Measurements from ENCODE around the gene GPR153.

Gene GPR153

GRCh38 chr1:6273380-6273891, 12.5 kb upstream of the GPR153 start:
- Histone ChIP-seq H3K4me3 (ENCODE audit: low read length) (no peak overlapping the region), H3K36me3 (ENCODE audit: insufficient read depth, low read depth, low read length) (no peaks in the 10 kb centered on the region), H3K27ac (ENCODE audit: low read length) (no peak overlapping the region), H3K9ac (ENCODE audit: low read depth, low read length) (no peak overlapping the region), H3K4me1 (ENCODE audit: insufficient read depth, low read length) (peaks cover 16% of the 10 kb centered on the region), H3K9me3 (ENCODE audit: insufficient read depth, low read depth, low read length) (no peaks in the 10 kb centered on the region), H3K27me3 (ENCODE audit: insufficient read depth, low read length) (no peaks in the 10 kb centered on the region)

- Histone ChIP-seq H3K9me3 (ENCODE audit: insufficient read depth, low read depth, low read length) (no peaks in the 10 kb centered on the region), H3K36me3 (ENCODE audit: insufficient read depth, low read depth, low read length) (no peaks in the 10 kb centered on the region), H3K9ac (ENCODE audit: low read depth, low read length) (no peak overlapping the region), H3K4me1 (ENCODE audit: insufficient read depth, low read length) (peaks cover 16% of the 10 kb centered on the region), H3K27me3 (ENCODE audit: insufficient read depth, low read length) (no peaks in the 10 kb centered on the region), H3K4me3 (ENCODE audit: low read length) (no peak overlapping the region), H3K27ac (ENCODE audit: low read length) (no peak overlapping the region)
Observed at GRCh38 chr1:6272868-6273267, 12.0 kb upstream of the GPR153 start.

GRCh38 chr1:6272452-6272851, 11.6 kb upstream of the GPR153 start:
- Histone ChIP-seq H3K4me1 (ENCODE audit: insufficient read depth, low read length) (peaks cover 16% of the 10 kb centered on the region), H3K9ac (ENCODE audit: low read depth, low read length) (no peak overlapping the region)

GRCh38 chr1:6271554-6271953, 10.7 kb upstream of the GPR153 start:
- Histone ChIP-seq H3K4me3 (ENCODE audit: low read length) (no peak overlapping the region), H3K9me3 (ENCODE audit: insufficient read depth, low read depth, low read length) (no peaks in the 10 kb centered on the region), H3K27me3 (ENCODE audit: insufficient read depth, low read length) (no peaks in the 10 kb centered on the region), H3K4me1 (ENCODE audit: insufficient read depth, low read length) (peaks cover 13% of the 10 kb centered on the region), H3K9ac (ENCODE audit: low read depth, low read length) (no peak overlapping the region), H3K27ac (ENCODE audit: low read length) (no peak overlapping the region), H3K36me3 (ENCODE audit: insufficient read depth, low read depth, low read length) (no peaks in the 10 kb centered on the region)

More at GRCh38 chr1:6272452-6272851, 11.6 kb upstream of the GPR153 start:
- no peaks in the 10 kb centered on the region for H3K27me3 ChIP-seq (ENCODE audit: insufficient read depth, low read length)
- no peak overlapping the region for H3K4me3 ChIP-seq (ENCODE audit: low read length)
- no peaks in the 10 kb centered on the region for H3K9me3 ChIP-seq (ENCODE audit: insufficient read depth, low read depth, low read length)
- H3K36me3 ChIP-seq (ENCODE audit: insufficient read depth, low read depth, low read length): no peaks in the 10 kb centered on the region
- H3K27ac ChIP-seq (ENCODE audit: low read length): no peak overlapping the region

GRCh38 chr1:6271006-6271405, 10.1 kb upstream of the GPR153 start:
- H3K4me3 ChIP-seq (ENCODE audit: low read length): no peak overlapping the region
- no peaks in the 10 kb centered on the region for H3K36me3 ChIP-seq (ENCODE audit: insufficient read depth, low read depth, low read length)
- H3K9me3 ChIP-seq (ENCODE audit: insufficient read depth, low read depth, low read length): no peaks in the 10 kb centered on the region
- no peaks in the 10 kb centered on the region for H3K27me3 ChIP-seq (ENCODE audit: insufficient read depth, low read length)
- no peak overlapping the region for H3K27ac ChIP-seq (ENCODE audit: low read length)
- no peak overlapping the region for H3K9ac ChIP-seq (ENCODE audit: low read depth, low read length)
- H3K4me1 ChIP-seq (ENCODE audit: insufficient read depth, low read length): peaks cover 9% of the 10 kb centered on the region

- H3K27me3 ChIP-seq (ENCODE audit: insufficient read depth, low read length): no peaks in the 10 kb centered on the region
- H3K4me3 ChIP-seq (ENCODE audit: low read length): no peak overlapping the region
- H3K9ac ChIP-seq (ENCODE audit: low read depth, low read length): no peak overlapping the region; the same call in 1 of the 2 replicates
- H3K36me3 ChIP-seq (ENCODE audit: insufficient read depth, low read depth, low read length): no peaks in the 10 kb centered on the region
- no peaks in the 10 kb centered on the region for H3K9me3 ChIP-seq (ENCODE audit: insufficient read depth, low read depth, low read length)
- H3K27ac ChIP-seq (ENCODE audit: low read length): no peak overlapping the region
- H3K4me1 ChIP-seq (ENCODE audit: insufficient read depth, low read length): peaks cover 9% of the 10 kb centered on the region
Observed at GRCh38 chr1:6270401-6270800, 9.5 kb upstream of the GPR153 start.

- Histone ChIP-seq H3K9ac (ENCODE audit: low read depth, low read length) (no peak overlapping the region; the same call in 1 of the 2 replicates), H3K9me3 (ENCODE audit: insufficient read depth, low read depth, low read length) (no peaks in the 10 kb centered on the region), H3K4me3 (ENCODE audit: low read length) (no peak overlapping the region), H3K27me3 (ENCODE audit: insufficient read depth, low read length) (no peaks in the 10 kb centered on the region), H3K36me3 (ENCODE audit: insufficient read depth, low read depth, low read length) (no peaks in the 10 kb centered on the region), H3K27ac (ENCODE audit: low read length) (no peak overlapping the region), H3K4me1 (ENCODE audit: insufficient read depth, low read length) (peaks cover 9% of the 10 kb centered on the region)
Observed at GRCh38 chr1:6269720-6270400, 9.0 kb upstream of the GPR153 start.

GRCh38 chr1:6269296-6269695, 8.4 kb upstream of the GPR153 start:
- Histone ChIP-seq H3K27ac (ENCODE audit: low read length) (no peak overlapping the region), H3K4me1 (ENCODE audit: insufficient read depth, low read length) (peaks cover 9% of the 10 kb centered on the region), H3K36me3 (ENCODE audit: insufficient read depth, low read depth, low read length) (no peaks in the 10 kb centered on the region), H3K27me3 (ENCODE audit: insufficient read depth, low read length) (no peaks in the 10 kb centered on the region), H3K9ac (ENCODE audit: low read depth, low read length) (no peak overlapping the region), H3K4me3 (ENCODE audit: low read length) (no peak overlapping the region), H3K9me3 (ENCODE audit: insufficient read depth, low read depth, low read length) (no peaks in the 10 kb centered on the region)

- H3K4me3 ChIP-seq (ENCODE audit: low read length): no peak overlapping the region
- no peaks in the 10 kb centered on the region for H3K36me3 ChIP-seq (ENCODE audit: insufficient read depth, low read depth, low read length)
- peaks cover 6% of the 10 kb centered on the region for H3K4me1 ChIP-seq (ENCODE audit: insufficient read depth, low read length)
- H3K27ac ChIP-seq (ENCODE audit: low read length): no peak overlapping the region
- H3K9ac ChIP-seq (ENCODE audit: low read depth, low read length): no peak overlapping the region
- H3K27me3 ChIP-seq (ENCODE audit: insufficient read depth, low read length): no peaks in the 10 kb centered on the region
- H3K9me3 ChIP-seq (ENCODE audit: insufficient read depth, low read depth, low read length): no peaks in the 10 kb centered on the region
Observed at GRCh38 chr1:6268415-6268814, 7.5 kb upstream of the GPR153 start.

GRCh38 chr1:6267686-6268322, 6.9 kb upstream of the GPR153 start:
- H3K4me3 ChIP-seq (ENCODE audit: low read length): no peak overlapping the region
- no peak overlapping the region for H3K9ac ChIP-seq (ENCODE audit: low read depth, low read length)
- H3K4me1 ChIP-seq (ENCODE audit: insufficient read depth, low read length): peaks cover 1% of the 10 kb centered on the region
- H3K27ac ChIP-seq (ENCODE audit: low read length): no peak overlapping the region
- H3K9me3 ChIP-seq (ENCODE audit: insufficient read depth, low read depth, low read length): no peaks in the 10 kb centered on the region
- 0 out of 2 replicates have a peak, but pooled peaks cover 2% of the 10 kb centered on the region for H3K27me3 ChIP-seq (ENCODE audit: insufficient read depth, low read length)
- no peaks in the 10 kb centered on the region for H3K36me3 ChIP-seq (ENCODE audit: insufficient read depth, low read depth, low read length)

- Histone ChIP-seq H3K9me3 (ENCODE audit: insufficient read depth, low read depth, low read length) (no peaks in the 10 kb centered on the region), H3K4me3 (ENCODE audit: low read length) (no peak overlapping the region), H3K36me3 (ENCODE audit: insufficient read depth, low read depth, low read length) (no peaks in the 10 kb centered on the region), H3K4me1 (ENCODE audit: insufficient read depth, low read length) (no peaks in the 10 kb centered on the region; the same call in 1 of the 2 replicates), H3K27ac (ENCODE audit: low read length) (no peak overlapping the region), H3K9ac (ENCODE audit: low read depth, low read length) (no peak overlapping the region), H3K27me3 (ENCODE audit: insufficient read depth, low read length) (peaks cover 13% of the 10 kb centered on the region)
Observed at GRCh38 chr1:6266641-6267040, 5.7 kb upstream of the GPR153 start.

- H3K36me3 ChIP-seq (ENCODE audit: insufficient read depth, low read depth, low read length): no peaks in the 10 kb centered on the region
- no peaks in the 10 kb centered on the region for H3K9me3 ChIP-seq (ENCODE audit: insufficient read depth, low read depth, low read length)
- no peaks in the 10 kb centered on the region; the same call in 1 of the 2 replicates for H3K4me1 ChIP-seq (ENCODE audit: insufficient read depth, low read length)
- no peak overlapping the region for H3K27ac ChIP-seq (ENCODE audit: low read length)
- no peak overlapping the region for H3K4me3 ChIP-seq (ENCODE audit: low read length)
- H3K9ac ChIP-seq (ENCODE audit: low read depth, low read length): no peak overlapping the region
- H3K27me3 ChIP-seq (ENCODE audit: insufficient read depth, low read length): peaks cover 19% of the 10 kb centered on the region
Observed at GRCh38 chr1:6265151-6265550, 4.3 kb upstream of the GPR153 start.
